SK-N-SH treated with all-trans-retinoic acid at 6 μM for 48 hours (cell line): ENCODE measurements around the gene GFRA1.

Source experiments
- BACH2 ChIP-seq: fragments of 250-450 bp; sonication (Bioruptor Pico); IDR thresholded peaks from 2 replicates; pipeline ENCODE4 v1.9.0; 2021; ENCODE audit warnings: mild to moderate bottlenecking, borderline replicate concordance
- CREB5 ChIP-seq: fragments of 250-450 bp; sonication (Bioruptor Pico); IDR thresholded peaks from 2 replicates; pipeline ENCODE4 v1.5.1; 2020; ENCODE audit warnings: low read depth, mild to moderate bottlenecking, moderate library complexity
- GLIS3 ChIP-seq: fragments of 250-450 bp; sonication (Bioruptor Pico); IDR thresholded peaks from 2 replicates; pipeline ENCODE4 v1.5.0; 2020; ENCODE audit warnings: mild to moderate bottlenecking, moderate library complexity
- OSR1 ChIP-seq: fragments of 250-450 bp; sonication (Bioruptor Pico); IDR thresholded peaks from 2 replicates; pipeline ENCODE4 v1.8.0; 2022; ENCODE audit warnings: moderate library complexity, mild to moderate bottlenecking, inconsistent platforms
- POU6F1 ChIP-seq: fragments of 250-450 bp; sonication (Bioruptor Pico); IDR thresholded peaks from 2 replicates; pipeline ENCODE4 v1.8.0; 2021; ENCODE audit warnings: low read depth, mild to moderate bottlenecking, moderate library complexity, borderline replicate concordance
- PPARA ChIP-seq: fragments of 250-450 bp; sonication (Bioruptor Pico); IDR thresholded peaks from 2 replicates; pipeline ENCODE4 v1.5.0; 2020; ENCODE audit warnings: mild to moderate bottlenecking, borderline replicate concordance
- ZNF565 ChIP-seq: fragments of 450-650 bp; formaldehyde crosslinking; conservative IDR thresholded peaks from 2 replicates; pipeline ENCODE4 v1.5.0; 2020; ENCODE audit warnings: low read depth, mild to moderate bottlenecking, moderate library complexity

- TF ChIP-seq BACH2 (no peak), GLIS3 (CRISPR knock-in tag) (no peak), CREB5 (CRISPR knock-in tag) (no peak), PPARA (no peak), POU6F1 (CRISPR knock-in tag) (no peak), OSR1 (CRISPR knock-in tag) (no peak), ZNF565 (CRISPR knock-in tag) (no peak)
Observed at GRCh38 chr10:116247691-116248090, 25.3 kb downstream of the GFRA1 start.
